Inflammatory macrophage treated with lipopolysaccharide for 1 hour (primary cell): ENCODE results near the gene TEP1.
A peak's percentile ranks its signal among the peaks of the same experiment; 100 is the strongest.

Experiments used
- DNase-seq, 2 donors: peaks; one replicate each; pipeline ENCODE4 v3.0.0-alpha.2; 2020 to 2022

Gene TEP1

DNA sequence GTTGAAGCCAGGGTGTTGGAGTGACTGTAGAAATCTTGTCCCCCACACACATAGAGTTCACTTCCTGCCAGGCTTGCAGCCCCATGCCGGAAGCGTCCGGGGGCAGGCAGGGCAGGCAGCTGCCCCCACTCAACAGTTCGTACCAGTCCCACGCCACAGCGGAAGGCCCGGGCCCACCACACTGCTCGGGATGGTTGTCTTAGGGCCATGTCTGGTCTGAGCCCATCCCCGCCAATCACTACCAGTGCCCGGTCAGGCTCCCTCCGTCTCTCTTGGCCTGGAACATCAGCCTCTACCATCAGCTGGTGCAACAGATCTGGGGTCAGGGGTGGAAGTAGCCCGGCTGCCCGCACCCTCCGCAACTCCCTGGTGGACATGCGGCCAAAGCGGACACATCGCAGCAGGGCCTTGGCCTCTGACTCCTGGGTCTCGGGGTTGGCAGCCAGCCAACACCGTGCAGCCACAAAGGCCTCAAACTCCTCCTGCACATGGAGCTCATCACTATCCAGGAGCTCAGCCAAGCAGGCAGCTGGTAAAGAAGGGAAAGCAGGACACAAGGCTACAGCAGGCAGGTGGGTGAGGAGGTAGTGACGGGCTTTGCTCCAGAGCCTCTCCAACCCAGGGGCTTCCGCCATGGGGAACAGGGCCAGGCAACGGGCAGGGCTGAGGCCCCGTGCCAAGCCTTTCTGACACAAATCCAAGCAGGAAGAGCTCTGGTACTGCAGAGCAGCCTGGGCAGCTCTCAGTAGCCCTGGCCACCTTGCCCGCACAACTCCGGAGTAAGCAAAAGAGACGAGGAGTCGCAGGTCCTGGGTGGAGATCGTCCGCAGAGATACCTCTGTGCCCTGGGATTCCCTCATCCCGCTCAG, 16.7 kb upstream of the TEP1 start:
- DNase-seq: no peak

DNA sequence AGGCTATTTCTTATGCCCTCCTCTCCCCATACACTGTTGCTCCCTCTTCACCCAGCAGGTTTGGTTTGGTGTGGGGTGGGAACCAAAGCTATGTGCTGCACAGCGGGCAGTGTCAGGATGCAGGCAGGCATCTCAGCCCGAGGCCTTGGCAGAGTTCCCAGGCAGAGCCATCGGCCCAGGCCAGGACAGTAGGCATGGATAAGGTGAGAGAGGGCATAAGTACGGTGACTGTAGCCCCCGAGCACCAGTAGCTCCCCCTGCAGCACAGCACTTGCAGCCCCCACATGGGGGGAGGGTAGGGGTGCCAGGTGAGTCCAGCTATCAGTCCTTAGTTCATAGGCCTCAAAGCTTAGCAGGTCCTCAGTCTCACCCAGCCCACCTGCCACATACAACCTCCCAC, 15.5 kb upstream of the TEP1 start:
- no peak for DNase-seq

DNA sequence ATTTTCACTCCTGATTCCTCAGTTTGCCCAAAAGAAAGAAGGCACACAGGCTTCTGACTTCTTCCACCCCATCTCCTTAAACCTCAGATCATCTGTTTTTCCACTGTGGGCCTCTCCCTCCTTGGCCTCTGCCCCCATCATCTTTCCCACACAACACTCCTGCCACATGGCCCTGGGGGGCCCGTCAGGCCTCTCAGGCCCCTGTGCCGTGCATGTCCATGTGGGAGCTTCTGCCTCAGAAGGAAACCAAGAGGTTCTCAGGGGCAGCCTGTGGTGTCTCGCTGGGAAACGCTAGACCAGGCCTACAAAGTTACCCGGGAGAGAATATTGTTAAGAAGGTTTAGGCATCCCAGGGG, 14.7 kb upstream of the TEP1 start:
- DNase-seq: no peak

DNA sequence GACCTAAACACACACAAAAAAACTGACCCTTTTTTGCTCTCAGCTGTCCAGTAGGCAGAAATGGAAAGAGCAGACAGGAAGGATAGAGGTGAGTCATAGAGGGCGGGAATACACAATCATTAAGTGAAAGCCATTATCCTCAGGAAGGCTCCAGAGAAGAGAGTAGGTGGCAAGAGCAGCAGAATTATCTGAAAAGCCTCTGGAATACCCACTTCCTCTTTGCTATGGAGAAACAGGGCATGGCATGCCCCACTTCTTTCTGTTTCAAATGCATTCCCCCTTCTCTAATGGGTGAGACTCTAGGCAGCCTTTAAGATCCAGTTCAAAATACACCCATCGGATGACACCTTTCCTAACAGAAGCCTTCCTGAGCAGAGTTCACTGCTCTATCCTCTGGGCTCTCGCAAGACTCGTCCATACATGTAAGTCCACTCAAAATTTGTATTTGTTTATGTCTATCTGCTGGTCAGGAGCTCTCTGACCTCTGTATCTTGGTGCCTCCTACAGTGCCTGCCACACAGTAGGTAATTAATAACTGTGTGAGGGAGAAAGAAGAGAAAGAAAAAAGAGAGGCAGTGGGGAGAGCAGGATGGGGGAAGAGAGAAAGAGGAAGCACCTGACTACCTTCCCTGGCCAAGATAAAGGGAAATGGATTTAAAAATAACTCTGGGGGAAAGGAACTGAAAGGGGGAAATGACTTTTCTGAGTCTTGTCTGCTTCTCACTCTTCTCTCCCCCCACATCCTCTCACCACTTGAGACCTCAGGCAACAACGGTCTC, 14.1 kb upstream of the TEP1 start:
- peak; percentile 71 to 89 for DNase-seq

DNA sequence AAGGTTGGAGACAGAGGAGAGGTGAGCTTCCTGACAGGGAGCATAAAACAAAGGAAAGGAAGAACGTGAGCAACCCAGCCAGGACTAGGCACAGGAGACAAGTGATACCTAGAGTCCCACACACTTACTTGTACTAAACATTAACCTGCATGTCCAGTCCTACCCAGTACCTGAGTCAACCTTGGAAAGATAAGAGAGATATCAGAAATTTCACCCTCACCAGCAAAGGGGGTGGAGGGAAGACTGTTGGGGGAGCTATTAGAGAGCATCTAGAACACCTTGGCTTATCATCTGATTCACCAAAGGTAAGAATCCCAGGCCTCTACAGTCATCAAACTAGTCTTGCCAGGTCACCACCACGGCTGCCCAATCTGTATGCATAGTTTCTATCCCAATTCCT, 11.6 kb upstream of the TEP1 start:
- DNase-seq: no peak

DNA sequence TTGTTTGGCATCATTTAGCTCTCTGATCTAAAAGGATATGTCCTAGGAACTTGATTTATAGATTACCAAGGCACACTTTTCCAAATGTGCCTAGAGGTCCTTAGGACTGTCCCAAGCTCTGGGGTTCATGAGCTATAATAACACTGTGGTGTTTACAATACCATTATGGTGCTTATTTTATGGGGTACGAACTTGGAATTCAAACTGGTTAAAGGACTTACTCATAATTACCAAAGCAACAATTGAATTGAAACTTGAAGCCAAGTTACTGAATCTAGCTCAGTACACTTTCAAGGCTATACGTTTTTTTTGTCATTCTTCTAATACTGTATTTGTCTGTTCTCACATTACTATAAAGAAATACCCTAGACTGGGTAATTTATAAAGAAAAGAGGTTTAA, 9.6 kb upstream of the TEP1 start:
- no peak for DNase-seq

DNA sequence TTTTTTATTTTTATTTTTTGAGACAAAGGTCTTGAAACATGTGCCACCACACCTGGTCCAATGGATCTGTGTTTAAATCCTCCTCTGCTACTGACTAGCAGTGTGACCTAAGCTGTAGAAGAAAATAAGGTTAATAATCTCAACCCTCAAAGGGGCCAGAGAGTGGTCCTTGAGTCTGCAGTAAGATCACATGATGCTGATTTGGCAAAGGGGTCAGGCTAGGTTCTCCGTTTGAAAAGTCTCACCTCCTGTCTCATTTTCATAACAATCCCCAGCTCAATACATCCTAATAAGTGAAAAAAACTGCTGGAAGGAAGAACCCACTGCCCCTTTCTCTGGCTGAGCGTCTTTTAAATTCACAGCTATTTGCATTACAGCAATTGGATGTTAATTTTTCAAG, 8.0 kb upstream of the TEP1 start:
- no peak for DNase-seq

DNA sequence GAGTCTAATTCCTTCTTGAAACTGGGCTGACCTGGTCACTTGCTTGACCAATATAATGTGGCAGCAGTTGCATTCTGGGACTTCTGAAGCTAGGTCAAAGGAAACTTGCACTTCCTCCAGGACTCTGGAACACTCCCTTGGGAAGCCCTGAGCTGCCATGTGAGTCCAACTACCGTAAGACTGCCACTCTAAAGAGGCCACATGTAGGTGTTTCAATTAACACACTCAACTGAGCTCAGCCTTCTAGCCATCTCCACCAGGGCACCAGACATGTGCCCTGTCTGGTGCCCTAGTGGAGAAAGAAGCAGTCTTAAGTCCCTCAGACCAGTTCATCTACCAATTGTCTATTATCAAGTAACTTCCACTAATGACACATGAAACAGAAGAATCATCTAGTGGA, 6.1 kb upstream of the TEP1 start:
- DNase-seq: peak in 1 of 2 donors; percentile 33

DNA sequence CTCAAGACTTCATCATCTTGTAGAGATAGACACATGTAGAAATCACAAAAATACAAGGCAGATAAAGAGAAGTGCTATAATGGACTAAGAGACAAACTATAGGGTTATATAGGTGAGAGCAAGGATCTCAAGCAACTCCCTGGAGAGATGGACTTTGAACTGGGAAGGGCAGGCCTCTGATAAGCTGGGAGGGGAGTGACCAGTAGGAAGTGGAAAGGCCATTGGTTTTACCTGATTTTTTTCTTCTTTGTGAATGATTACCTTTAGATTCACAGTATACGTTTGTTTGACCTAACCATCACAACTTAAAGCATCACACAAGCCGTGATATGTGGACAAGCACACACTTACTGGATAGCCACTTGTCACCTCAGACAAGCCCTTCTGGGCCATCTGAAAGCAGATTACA, 5.2 kb upstream of the TEP1 start:
- DNase-seq: no peak

DNA sequence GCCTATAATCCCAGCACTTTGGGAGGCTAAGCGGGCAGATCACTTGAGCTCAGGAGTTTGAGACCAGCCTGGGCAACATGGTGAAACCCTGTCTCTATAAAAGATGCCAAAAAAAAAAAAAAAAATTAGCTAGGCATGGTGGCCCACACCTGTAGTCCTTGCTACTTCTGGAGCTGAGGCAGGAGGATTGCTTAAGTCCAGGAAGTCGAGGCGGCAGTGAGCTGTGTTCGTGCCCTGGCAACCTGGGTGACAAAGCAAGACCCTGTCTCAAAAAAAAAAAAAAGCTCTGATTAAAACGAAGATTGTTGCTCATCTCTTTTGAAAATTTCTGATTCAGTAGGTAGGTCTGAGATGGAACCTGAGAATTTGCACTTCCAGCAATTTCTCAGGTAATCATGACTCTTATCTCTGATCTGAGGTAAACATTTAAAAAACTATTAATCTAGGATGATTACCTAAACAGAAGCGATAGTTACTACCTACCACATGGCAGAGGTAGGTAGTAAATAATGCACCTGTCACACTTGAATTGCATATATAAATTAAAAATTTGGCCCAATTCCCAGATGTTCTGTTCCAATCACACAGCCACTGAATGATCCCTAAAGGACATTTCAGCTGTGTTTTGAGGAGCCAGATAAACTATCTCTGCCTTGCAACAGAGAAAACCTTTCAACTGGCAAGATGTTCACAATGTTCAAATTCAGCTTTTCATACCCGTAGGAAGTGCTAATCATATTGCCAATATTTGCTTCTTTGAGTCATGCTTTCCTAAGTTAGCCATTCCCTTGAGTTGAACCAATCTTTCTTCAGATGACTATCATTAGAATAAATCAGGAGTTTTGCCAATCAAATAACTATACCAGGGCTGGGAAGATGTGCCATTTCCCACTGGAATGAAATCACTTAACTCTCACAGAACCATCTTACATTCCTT, 4.2 kb upstream of the TEP1 start:
- no peak for DNase-seq

DNA sequence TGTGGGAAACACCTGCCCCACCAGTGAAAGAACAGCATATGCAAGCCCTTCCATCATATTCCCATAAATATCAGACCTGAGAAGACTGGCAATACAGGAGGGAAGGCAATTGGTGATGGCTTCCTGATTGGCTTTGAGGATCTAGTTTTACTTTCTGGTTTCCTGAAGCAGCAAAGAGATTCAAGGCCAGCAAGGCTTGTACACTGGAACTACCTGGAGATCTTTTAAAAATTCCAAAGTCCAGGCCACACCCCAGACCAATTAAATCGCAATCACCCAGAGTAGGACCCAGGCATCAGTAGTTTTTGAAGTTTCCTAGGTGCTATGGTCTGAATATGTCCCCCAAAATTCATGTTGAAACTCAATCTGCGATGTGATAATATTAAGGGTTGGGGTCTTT, 2.9 kb upstream of the TEP1 start:
- DNase-seq: no peak

DNA sequence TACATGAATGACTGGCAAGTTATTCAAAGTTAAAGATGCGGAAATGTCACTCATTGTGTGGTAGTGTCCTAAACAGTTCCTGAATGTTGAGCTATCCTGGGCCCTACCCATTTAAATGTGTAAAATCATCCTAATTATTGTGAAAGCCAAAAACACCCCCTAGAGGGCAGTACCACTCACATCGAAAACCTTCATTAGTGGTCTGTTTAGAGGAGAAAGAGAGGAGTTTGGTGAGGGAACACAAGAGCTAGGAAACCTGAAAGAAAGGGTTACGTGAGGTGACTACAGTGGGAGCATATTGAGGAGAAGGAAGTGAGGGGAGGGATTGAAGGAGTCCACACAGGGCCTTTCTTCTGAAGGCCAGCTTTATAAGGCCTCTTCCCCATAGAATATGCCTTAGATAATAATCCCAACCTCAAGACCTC, 2.5 kb upstream of the TEP1 start:
- peak; percentile 63 to 83 for DNase-seq

DNA sequence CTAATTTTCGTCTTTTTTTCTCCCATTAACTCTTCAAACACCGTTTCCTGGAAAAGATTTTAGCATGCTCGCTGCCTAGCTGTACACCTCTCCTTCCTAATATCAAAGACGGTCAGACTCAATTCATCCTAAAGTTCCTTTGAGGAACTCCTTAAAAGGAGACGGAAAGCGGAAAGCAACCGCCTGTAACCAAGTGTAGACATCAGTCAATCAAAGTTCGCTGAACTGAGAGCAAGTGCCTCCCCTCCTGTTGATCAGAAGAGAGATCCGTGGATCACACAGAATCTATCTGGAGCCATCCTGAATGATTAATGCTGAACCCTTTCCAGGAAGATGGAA, 412 bp upstream of the TEP1 start:
- peak; percentile 38 to 49 for DNase-seq

DNA sequence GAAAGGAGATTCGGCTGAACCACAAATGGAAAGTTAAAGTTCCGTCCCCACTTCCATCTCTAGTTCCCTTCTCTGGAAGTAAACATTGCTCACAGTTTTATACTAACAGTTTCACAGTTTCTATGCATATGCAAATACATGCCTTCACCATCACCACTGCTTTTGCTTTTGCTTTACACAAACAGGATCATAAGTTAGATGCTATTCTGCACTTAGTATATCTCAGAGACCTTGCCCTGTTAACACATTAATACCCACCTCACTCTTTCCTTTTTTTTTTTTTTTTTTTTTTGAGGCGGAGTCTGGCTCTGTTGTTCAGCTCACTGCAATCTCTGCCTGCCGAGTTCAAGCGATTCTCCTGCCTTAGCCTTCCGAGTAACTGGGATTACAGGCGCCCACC, 890 bp downstream of the TEP1 start:
- peak; percentile 61 to 71 for DNase-seq

DNA sequence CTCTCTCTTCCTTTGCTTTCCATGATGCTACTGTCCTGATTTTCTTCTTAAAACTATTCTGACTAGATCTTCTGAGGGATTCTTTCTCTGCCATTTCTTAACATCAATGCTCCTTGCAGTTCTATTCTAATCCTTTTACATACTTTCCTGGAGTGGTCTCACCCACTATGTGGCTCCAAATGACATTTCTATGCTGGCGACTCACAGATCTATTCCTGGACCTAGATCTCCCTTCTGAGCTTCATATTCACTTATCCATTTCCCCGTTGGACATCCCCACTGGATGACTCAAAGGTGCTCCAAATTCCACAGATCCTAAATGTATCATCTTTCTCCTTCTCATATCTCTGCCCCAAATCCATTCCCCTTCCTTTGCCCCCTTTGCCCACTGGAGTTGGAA, 4.1 kb downstream of the TEP1 start:
- DNase-seq: no peak

DNA sequence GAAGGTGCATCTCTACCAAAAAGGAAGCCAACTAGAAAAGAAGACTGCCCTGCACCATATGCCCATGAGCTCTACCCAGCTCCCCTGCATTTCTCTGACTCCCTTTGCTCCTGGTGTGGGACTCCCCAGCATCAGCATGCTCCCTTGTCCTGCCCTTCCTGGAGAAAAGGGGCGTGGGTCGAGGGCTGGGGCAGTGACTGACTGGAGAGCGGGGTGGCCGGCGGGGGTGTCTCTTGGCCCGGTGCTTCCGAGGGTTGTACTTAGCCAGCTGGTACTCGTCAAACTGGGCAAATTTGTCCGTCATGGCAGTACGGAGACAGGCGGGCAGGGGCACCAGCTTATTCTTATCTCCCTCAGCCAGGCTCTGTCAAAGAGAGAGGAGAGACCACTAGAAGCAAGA, 9.8 kb downstream of the TEP1 start:
- no peak for DNase-seq

DNA sequence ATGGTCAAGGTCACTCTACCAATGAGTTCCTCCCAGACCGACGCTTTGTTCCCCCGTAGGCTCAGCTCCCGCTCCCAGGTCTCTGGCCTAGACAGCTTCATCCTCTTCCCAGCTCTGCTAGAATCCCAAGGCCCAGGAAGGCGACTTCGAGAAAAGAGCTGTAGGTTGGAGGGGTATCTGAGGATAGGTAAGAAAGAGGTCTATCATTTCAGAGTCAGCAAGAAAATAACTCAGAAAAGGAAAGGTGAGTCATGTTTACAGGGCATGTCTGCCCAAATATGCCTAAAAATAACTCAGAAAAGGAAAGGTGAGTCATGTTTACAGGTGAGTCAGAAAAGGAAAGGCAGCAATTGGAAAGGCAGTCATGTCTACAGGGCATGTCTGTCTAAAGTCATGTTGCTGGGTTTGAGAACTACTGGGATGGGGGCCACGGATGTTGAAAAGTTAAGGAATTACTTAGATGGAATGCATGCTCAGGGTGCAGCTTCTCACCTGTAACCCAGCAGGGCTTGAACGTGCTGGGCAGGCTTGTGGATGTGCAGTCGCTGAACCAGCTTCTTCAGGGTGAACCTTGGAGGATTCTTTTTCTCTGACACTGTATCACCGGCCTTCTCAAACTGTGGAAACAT, 12.2 kb downstream of the TEP1 start:
- no peak for DNase-seq

DNA sequence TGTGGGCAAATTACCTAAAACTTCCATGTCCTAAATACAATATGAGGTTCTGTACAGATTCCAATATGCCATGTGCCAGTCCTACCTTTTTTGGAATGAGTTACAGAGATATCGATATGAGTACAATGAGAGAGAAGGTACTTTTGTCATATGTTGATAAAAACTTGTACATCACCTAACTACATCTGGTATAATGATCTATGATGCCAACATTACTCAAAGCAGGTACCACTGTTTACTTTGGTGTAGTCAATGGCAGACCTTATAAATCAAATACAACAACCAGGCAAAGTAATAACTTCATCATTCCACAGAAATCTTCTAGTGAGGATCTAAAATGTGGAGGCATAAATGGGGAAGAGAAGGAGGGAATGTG, 12.7 kb downstream of the TEP1 start:
- DNase-seq: no peak

DNA sequence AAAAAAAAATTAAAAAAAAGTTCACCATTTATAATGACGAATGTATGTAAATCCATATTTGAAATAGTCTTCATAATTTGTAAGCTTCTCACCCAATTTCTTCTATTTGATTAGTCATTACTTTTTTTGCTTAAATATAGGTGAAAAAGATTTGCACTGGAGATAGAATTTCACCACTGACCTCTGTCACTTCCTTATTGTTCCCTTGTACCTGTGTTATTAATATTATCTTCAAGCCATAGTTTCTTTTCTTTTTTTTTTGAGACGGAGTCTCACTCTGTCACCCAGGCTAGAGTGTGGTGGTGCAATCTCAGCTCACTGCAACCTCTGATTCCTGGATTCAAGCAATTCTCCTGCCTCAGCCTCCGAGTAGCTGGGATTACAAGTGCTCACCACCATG, 15.8 kb downstream of the TEP1 start:
- no peak for DNase-seq

DNA sequence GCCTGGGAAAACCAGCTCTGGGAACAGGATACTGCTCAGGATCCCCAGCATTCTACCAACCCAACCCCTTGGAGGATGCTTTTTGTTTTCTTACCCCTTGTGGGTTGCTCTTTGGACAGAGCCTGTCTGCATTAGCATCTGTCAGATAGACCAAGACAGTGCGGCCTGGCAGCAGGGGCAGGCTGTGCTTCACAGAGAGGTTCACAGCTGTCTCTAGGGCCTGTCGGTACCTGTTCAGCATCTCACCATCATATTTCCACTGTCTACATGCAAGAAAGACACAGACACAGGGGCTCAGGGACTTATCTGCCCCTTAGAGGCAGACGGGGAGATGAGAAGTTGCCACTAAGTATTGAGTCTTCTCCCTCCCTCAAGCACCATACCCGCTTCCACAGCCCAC, 21.8 kb downstream of the TEP1 start:
- DNase-seq: no peak

DNA sequence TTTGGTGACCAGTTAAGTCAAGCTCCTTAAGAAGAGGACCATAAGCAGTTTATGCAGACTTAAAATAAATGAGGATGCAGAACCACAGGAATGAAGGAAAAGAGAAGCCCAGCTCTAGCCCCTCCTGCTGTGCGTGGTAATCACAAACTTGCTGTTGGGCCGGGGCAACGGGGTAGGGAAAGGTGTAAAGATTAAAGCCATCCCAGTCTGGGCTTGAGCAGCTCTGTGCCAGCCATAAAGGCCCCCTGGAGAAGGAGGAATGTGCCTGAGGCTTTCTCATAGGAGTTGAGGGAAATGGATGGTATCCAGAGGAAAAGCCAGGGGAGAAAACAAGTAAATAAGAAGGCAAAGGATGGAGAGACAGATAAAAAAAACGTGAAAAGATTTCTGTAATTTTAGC, 25.1 kb downstream of the TEP1 start:
- DNase-seq: no peak

DNA sequence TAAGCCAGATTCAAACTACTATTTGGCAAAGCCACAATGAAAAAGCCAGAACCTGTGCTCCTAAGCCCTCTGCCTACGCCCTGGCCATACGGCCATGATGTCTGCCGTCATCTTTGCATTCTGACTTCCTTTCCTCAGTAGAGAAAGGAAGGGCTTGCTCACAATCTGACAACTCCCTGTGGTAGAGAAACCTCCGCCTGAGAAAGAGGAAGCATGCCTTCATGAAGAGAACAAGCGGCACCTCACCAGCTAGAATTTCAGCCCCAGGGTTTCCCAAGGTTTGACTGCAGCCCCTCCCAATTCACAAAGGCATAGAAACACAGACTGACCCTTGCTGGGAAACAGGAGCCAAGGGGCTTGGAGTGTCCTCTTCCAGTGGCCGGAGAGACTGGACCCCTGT, 25.7 kb downstream of the TEP1 start:
- peak; percentile 83 to 88 for DNase-seq

DNA sequence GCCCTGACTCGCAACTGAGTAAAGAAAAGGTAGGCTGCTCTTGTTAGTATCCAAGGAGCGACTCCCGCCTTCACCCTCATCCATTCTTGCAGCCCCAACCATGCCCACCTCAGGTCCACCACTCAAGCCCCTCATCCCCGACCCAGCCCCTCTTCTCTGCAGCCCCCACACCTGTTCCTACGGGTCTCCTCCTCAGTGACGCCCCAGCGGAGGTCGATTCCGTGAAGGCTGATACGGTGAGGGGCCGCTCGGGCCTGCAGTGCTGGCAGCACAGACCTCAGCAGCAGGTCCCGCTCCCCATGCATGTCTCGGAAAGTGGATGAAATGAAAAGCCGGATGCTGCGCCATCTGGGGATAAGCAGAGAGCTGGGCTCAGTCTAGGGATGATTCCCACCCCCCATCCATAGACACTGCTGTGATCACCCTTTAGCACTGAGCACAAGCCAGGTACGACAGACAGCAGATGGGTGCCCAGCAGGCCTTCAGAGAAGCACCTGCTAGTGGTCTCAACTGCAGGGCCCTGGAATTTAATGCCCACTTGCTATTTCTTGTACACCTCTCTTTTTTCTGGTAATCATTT, 26.9 kb downstream of the TEP1 start:
- DNase-seq: no peak
